Hypothalamus (tissue), 51 donors: ENCODE measurements around the gene HDAC5.
"Not testable (repeated sequence)": the region's sequence is repeated elsewhere in the genome, so short reads cannot be mapped to it uniquely, and the experiment has no call there.

Source experiments
- DNase-seq, 51 donors: peaks; one replicate each; lab custom pipeline; 2025; lab: John Stamatoyannopoulos, UW

Gene HDAC5

GRCh38 chr17:44134752-44135568, 11.5 kb upstream of the HDAC5 start:
- no peak for DNase-seq

DNA sequence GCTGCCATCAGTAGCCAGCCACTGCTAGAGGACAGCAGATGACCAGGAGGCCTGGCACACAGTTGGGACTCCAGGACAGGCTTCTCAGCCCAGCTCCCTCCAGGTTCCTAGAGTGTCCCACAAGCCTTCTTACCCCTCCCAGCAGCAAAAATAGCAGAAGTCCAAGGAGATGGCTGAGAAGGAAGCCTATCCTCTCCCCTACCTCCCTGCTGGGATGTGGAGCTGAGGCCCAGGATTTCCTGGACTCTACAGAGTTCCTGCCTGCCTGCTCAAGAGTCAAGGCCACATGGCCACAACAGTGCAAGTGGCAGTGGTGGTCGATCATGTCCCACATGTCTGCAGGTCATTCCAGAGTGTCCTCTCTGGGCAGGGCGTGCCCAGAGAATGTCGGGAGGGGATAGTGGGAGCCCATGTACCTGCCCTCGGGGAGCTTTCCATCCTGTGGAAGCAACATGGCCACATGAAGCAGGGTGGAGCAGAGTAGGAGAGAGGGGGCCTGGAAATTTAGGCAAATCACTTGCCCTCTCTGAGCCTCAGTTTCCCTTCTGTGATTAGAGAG, 10.6 kb upstream of the HDAC5 start:
- no peak for DNase-seq

- DNase-seq, result no peak
Measured at GRCh38 chr17:44132275-44132821, 8.9 kb upstream of the HDAC5 start.

DNA sequence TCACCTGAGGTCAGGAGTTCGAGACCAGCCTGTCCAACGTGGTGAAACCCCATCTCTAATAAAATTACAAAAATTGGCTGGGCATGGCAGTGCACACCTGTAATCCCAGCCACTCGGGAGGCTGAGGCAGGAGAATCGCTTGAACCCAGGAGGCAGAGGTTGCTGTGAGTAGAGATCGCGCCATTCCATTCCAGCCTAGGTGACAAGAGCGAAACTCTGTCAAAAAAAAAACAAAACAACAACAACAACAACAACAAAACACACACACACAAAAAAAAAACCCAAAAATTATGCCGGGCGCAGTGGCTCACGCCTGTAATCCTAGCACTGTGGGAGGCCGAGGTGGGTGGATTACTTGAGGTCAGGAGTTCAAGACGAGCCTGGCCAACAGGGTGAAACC, 7.9 kb upstream of the HDAC5 start:
- not testable (repeated sequence) for DNase-seq

DNA sequence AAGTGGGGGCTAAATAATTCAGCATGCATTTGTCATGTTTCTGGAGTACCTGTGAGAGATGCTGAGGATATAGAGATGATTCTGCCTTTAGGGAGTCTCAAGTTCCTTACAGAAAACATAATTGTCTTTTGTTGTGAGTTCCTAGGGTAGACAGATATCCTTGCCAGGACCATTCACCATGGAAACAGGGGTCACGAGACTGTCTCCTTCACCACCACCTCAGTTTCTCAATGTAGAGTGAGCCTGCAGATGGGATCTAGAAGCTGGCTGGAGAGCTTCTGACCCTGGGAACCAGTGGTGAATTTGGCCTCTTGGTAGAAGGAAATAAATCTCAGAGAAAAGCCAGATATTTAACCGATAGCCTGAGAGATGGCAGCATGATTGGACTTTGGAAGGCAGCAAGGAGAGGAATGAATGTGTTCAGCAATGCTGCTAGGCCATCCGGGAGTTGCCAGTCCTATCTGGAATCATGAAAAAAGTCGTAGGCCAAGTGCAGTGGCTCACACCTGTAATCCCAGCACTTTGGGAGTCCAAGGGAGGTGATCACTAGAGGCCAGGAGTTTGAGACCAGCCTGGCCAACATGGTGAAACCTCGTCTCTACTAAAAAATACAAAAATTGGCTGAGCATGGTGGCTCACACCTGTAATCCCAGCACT, 7.4 kb upstream of the HDAC5 start:
- no peak for DNase-seq

- no peak for DNase-seq
Measured at GRCh38 chr17:44128383-44128782, 4.9 kb upstream of the HDAC5 start.

GRCh38 chr17:44124118-44124438, 637 bp upstream of the HDAC5 start:
- DNase-seq, result no peak

DNA sequence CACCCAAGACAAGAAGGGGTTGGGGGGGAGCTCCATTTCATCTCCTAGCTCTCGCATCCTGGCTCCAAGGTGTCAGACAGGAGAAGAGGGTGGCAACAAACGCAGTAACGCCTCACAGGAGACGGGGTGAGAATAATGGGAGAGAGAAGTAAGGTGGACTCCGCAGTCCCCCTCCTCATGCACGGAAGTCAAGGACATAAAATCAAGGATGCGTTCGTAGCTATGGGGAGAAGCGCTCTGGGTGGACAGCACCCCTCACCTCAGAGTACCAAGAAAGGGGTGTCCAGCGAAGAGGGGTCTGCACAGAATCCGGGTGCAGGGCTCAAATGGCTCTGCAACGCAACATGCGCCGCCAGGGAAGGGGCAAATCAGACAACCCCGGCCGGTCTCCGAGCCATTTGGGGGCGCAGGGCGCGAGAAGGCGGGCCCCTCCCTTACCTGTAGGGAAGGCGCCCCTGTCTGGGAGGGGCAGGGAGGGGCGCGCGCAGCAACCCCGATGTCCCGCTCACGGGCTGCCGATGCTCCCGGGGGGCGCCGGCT, 555 bp downstream of the HDAC5 start:
- DNase-seq, result peak in 3 of 51 donors; percentile 29 to 35 (median 34)

DNA sequence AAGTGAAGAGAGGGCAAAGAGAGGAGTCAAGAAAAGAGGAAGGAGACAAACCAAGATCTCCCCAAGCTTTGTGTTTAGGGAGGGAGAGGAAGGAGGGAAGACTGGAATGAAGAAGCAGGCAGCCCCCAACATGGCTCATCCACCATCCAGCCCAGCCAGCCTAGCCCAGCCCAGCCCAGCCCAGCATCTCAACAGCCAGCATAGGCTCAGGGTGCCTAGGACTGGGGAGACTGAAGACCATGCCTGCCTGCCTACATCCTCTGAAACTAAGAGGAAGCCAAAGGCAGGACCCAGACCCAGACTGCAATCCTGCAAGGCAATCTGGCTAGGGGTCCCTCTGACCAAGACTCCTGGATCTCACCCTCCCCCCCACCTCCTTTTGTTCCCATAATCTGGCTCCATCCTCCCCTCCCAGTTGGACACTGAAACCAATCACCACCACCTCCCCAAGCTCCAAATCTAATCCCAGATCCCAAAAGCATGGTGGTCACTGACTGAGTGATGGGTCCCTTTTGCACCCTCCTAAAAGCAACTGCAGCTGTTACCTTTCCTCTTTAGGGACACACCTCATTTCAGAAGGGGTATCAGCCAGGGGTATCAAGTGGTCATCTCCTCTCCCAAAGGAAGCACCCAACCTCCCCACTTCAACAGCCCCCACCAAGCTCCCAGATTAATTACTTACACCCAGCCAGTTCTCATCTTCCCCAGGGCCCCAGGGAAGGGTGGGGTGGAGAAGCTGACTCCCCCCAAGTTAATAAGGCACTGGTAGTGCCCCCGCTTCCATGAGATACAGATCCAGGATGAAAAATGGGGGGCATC, 1.2 kb downstream of the HDAC5 start:
- no peak for DNase-seq

DNA sequence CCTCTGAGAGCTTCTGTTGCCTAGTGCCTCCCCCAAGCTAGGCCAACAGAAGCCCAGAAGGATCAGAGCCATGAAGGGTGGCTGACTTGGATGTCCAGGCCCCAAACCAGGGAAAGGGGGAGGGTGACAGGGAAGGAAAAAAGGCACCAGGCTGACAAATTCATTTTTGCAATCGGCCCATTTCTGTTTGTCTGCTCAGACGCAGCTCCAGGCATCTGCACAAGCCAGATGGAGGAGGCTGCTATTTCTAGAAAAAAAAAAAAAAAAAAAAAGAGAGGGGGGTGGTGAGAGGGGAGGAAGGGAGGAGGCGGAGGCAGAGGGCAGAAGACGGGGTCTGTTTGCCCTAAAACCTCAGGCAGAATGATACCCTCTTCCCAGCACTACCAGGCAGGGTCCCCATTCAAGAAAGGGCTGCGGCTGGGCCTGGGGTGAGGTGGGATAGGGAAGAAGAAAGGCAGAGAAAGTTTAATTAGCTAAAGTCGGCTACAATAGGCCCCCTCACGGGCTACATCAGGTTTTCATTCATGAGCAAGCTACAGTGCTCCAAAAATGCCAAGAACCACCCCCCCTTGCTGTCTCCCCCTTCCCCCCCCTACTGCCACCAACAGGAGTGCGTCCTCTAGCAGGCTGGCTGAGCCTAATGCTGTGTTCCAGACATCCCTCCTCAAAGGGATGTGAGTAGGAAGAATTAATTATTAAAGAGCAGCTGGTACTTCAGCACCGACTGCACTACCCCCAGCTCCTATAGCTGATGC, 2.4 kb downstream of the HDAC5 start:
- DNase-seq, result peak in 6 of 51 donors; percentile 5 to 43 (median 24)

DNA sequence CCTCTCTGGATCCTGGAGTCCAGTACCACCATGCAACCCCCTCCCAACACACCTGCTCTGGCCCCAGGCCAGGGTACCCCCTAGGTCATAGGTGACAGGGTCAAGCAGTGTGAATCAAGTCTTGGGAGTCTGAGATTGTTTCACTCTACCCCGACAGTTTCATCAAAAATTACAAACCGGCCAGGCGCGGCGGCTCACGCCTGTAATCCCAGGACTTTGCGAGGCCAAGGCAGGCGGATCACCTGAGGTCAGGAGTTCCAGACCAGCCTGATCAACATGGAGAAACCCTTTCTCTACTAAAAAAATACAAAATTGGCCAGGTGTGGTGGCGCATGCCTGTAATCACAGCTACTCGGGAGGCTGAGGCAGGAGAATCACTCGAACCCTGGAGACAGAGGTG, 3.2 kb downstream of the HDAC5 start:
- DNase-seq, result not testable (repeated sequence)

DNA sequence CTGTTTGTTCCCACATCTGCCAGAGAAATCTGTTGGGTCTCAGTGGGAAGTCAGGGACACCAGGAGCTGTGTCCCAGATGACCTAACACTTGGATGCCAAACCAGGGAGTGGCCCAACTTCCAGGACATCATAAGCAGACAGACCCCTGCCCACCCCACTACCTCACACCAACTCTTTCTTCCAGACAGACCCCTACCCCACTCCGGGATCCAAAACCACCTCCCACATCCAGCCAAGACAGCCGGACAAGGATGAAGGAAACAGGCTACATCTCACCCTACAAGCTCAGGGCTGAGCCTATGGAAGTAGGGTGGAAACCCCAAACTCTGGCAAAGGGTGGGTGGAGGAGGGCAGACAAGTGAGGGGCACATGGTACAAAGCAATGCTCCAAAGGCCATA, 3.6 kb downstream of the HDAC5 start:
- DNase-seq, result no peak

DNA sequence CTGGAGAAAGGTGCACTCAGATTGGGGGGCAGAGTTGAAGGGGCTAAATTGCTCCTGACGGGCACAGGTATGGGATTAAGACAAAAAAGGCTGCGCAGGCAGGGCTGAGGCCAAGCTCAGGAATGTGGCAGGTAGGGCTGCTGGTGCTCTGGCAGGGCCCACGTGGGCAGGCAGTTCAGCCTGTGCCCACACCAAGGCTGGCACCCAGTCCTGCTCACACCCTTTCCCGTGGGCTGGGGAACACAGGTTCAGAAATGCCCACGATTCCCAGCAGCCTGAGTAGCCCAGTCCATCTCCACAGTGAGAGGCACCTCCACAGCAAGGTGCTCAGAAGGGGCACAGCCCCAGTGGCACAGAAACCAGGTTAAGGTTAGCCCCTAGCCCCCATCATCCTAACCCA, 4.4 kb downstream of the HDAC5 start:
- no peak for DNase-seq

- DNase-seq, result no peak
Measured at GRCh38 chr17:44118427-44119050, 4.9 kb downstream of the HDAC5 start.

DNA sequence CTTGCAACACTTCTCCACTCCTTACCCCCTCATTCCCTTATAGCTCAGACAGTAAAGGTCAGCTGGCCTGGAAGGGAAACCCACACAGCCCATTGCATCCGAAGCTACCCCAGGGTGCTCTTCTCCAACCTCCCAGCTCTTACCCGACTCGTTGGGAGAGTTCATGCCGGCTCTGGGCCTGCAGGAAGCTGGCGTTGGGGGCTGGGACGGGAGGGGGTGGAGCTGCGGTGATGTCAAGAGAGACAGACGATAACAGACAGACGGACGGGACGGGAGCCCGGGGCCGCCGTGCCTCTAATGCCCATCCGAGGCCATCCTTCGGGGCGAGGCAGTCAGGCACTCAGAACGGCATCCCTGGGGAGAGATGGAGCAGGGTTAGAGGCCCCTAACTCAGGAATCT, 6.1 kb downstream of the HDAC5 start:
- no peak for DNase-seq

- peak in 17 of 51 donors; percentile 10 to 50 (median 25) for DNase-seq
Measured at GRCh38 chr17:44115585-44116415, 7.6 kb downstream of the HDAC5 start.

GRCh38 chr17:44113868-44114840, 9.3 kb downstream of the HDAC5 start:
- peak in 23 of 51 donors; percentile 22 to 71 (median 45) for DNase-seq
